Fibroblast of skin of left quadriceps (primary cell): ENCODE measurements around the gene NUAK2.
"Not testable (repeated sequence)": the region's sequence is repeated elsewhere in the genome, so short reads cannot be mapped to it uniquely, and the experiment has no call there.

ENCODE experiments used
- DNase-seq, 2 experiments: peaks; one replicate each; pipeline ENCODE4 v3.0.0-alpha.2; 2013; ENCODE audit warnings: low read depth in 2 of 2

Gene NUAK2

GRCh38 chr1:205321162-205321958 is at the start of gene NUAK2:
Gene NUAK2, minus strand, starts transcription at chr1:205321745. Its CDS starts 117 bp downstream, at chr1:205321628.
- peak; percentile 76 to 80 for DNase-seq

- no peak for DNase-seq
Measured at GRCh38 chr1:205370780-205371179, 49.2 kb upstream of the NUAK2 start.

DNA sequence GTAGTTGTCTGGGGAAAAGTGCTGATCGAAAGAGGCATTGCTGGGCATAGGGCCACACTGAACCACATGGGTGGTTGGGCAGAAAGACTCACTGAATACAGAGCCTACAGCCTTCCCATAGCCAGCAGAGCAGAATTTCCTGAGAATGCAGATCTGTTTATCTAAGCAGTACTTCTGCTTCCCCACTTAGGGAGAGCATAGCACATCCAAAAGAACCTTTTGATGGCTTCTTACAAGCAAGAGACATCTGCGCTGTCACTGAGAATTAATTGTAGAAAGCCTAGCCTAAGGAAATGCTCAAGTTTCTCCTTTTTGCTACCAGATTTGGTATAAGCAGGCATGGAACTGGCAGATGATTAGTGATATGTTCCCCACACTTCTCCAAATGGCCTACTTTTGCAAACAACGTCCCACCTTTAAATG is 48.2 kb upstream of the NUAK2 start:
- DNase-seq: no peak

DNA sequence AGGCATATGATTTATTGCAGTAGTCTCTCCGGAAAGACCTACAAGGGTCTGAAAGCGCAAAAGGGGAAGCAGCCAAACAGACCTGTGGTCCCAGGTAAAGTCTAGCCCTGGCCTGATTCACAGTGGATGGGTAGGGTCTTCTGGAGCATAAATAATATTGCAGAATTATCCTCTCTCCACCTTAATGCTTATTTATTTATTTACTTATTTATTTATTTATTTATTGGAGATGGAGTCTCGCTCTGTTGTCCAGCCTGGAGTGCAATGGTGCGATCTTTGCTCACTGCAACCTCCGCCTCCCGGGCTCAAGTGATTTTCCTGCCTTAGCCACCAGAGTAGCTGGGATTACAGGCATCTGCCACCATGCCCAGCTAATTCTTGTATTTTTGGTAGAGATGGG is 46.9 kb upstream of the NUAK2 start:
- no peak for DNase-seq

- DNase-seq: no peak
Measured at GRCh38 chr1:205365945-205366463, 44.5 kb upstream of the NUAK2 start.

GRCh38 chr1:205365086-205365485 is 43.5 kb upstream of the NUAK2 start:
- DNase-seq: not testable (repeated sequence)

DNA sequence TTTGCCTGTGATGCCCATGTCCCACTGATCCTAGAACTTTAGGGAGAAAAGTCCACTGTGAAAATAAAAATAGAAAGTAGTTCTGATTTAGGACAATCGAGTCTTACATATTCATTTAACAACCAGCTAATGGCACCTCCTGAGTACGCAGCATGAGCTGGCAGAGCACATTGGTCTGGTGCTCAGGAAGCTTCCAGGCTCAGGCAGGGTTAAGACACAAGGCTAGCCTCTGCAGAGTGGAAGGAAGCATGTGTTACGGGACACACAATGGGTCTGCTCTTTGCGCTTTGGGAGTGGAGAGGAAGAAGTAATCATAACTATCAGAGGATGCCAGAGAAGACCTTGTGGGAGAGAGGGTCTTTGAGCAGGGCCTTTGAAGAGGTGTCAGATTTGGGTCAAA is 39.3 kb upstream of the NUAK2 start:
- no peak for DNase-seq

- DNase-seq: no peak
Measured at GRCh38 chr1:205359771-205360565, 38.4 kb upstream of the NUAK2 start.

DNA sequence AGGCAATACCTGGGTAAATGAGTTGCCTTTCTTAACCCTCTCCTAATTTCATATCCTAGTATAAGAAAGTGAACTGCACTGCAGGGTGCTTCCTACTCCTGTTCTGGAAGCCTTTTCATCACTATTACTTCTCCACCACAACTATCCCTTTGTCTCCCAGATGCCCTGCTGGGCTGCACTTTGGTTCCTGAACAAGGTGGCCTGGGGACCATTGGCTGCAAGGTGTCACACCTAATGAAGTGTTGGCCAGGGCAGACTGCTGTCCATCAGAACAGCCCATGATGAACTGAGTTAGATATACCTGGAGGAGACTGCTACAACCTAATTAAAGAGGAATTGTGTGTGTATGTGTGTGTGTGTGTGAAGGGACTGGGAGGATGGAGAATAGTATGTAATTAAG is 37.0 kb upstream of the NUAK2 start:
- no peak for DNase-seq

DNA sequence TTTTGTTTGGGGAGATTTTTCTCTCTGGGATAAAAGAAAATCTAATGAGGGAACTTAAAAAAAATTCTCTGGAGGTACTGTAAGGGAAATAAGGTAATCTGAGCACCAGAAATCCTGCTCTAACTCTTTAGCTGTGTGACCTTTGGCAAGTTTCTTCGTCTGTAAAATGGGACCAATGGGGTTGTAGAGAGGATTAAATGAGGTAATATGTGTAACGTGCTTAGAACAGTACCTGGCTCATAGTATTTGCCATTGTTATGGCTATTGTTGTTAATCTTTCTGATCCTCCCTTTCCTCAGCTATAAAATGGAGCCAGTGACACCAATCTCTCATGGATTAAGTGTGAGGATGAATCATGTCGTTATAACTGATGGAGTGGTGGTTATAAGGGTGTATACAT is 36.0 kb upstream of the NUAK2 start:
- no peak for DNase-seq

- no peak for DNase-seq
Measured at GRCh38 chr1:205356440-205357139, 35.0 kb upstream of the NUAK2 start, which contains the start of gene KLHDC8A. Gene KLHDC8A, minus strand, starts transcription at chr1:205356922. Its CDS starts 13,318 bp downstream, at chr1:205343604.

GRCh38 chr1:205355075-205355453 is 33.5 kb upstream of the NUAK2 start:
- no peak for DNase-seq

- peak; percentile 39 to 40 for DNase-seq
Measured at GRCh38 chr1:205354259-205355074, 32.9 kb upstream of the NUAK2 start.

GRCh38 chr1:205353612-205354011 is 32.1 kb upstream of the NUAK2 start:
- no peak for DNase-seq

GRCh38 chr1:205353191-205353590 is 31.6 kb upstream of the NUAK2 start:
- no peak for DNase-seq

DNA sequence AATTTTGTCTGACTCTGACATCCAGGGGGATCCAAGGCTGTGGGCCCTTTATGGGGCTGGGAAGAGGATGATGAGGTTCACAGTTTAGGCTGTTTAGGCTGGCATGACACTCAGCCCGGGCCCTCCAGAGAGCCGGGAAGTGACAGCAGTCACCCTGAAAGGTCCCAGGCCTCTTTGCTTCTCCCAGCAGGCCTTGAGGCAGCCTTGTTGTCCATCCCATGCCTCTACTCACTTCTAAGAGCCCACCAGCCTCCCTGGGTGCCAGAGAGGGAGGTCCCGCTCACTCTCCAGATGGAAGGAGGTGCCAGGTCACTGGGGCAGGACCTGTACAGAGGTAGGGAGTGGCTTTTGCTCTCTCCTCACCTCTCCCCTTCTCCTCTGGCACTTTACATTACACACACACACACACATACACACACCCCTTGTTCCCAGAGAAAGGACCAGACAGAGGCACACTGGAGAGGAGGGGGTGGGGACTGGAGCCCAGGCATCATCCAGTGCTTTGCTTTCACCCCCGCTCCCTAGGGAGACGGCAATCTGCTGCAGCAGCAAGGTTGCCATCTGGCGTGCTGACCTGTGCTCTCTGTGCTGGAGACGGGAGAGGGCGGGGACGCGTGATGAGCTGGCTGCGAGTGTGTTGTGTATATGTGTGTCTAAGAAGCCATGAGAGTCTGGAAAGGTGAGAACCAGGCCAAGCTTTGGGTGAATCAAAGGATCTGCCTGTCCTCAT is 30.6 kb upstream of the NUAK2 start:
- DNase-seq: no peak

DNA sequence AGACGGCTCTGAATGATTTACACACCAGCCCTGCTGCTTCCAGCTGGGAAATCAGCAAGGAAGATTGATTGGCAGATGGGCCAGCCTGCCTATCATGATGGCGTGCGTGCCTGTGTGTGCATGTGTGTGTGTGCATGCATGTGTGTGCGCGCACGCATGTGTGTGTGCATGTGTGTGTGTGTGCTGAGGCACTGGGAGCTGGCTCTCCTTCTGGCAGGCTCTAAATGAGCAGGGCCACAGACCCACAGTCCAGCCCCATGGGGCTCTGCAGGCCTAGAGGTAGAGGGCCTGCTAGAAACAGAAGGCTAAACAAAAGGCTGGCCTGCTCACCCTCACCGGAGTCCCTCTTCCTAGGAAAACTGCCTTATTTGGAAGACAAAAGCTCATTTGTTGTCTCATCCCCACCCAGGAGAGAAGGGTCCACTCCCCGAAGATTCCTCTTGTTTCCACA is 29.2 kb upstream of the NUAK2 start:
- no peak for DNase-seq

- DNase-seq: no peak
Measured at GRCh38 chr1:205350124-205350523, 28.6 kb upstream of the NUAK2 start.

DNA sequence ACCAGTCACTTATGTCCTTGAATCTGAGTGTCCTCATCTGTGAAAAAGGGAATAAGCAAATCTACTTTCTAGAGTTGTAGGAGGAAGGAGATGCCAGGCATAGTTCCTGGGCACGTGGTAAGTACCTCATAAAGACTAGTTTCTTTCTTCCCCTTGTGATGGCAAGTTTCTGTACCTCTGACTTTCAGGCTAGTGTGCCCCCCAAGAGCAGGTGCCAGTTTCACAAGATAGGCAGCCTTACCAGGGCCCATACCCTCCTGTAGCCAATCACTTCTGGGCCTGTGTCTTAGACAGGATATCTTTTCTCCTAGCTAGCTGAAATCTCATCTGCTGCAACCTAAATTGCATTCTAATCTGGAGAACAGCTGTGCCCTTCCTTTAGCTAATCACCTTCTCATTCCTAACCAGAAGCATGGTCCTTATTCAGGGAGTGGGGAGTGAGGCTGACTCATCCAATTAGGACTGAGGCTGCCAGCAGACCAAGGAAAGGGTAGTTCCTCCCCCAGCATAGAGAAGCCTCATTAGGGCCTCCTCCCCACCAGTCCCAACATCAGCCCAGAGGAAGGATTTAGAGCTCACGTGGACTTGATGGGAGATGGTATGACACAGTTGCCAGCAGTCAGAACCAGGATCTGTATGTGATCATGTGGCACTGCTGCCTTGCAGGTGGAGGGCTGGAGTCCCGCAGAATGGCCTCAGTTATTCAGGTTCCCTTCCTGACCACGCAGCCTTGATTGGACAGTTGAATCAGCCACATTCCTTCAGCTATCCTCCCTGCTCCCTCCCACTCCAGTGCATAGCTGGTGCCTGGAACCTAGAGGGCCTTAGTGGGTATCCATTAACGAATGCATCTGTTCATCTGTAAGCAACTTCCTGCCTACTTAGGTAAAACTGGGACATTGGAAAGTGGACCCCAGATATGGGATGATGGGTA is 27.3 kb upstream of the NUAK2 start:
- peak in 1 of 2 experiments; percentile 5 for DNase-seq
